GM21447 (cell line): ENCODE data around the gene RAD52.

Source experiments
- ATAC-seq: cut with Tn5 transposase; IDR thresholded peaks from one replicate; pipeline ENCODE4 v1.9.1; 2021; ENCODE audit not compliant: unreplicated experiment

RAD52 gene

GRCh38 chr12:949453-950191, at the start of gene RAD52:
Gene RAD52, minus strand, starts transcription at chr12:949694. Its CDS starts 16,636 bp downstream, at chr12:933058.
- peak; percentile 85 for ATAC-seq

GRCh38 chr12:998020-998874, 48.8 kb upstream of the RAD52 start:
- ATAC-seq: peak; percentile 86

DNA sequence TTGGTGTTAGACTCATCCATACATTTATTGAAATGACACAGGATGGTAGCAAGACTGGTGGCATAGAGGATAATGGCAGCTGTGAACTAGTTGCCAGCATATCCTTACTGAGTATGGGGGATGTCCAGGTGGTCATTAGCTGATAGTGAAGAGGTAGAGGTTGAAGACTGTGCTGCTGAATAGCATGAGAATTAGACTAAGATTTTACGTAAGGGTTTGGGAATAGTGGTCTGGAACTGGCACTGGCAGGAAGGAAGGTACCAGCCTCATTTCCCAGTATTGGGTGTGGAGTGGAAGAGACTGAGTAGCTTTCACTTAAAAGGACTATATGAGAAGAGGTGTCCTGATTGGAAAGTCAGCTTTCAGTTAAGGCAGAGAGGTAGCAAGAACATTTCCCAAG, 48.0 kb upstream of the RAD52 start:
- no peak for ATAC-seq

- ATAC-seq: no peak
Observed at GRCh38 chr12:996881-997280, 47.4 kb upstream of the RAD52 start.

GRCh38 chr12:992647-993046, 43.2 kb upstream of the RAD52 start:
- no peak for ATAC-seq

DNA sequence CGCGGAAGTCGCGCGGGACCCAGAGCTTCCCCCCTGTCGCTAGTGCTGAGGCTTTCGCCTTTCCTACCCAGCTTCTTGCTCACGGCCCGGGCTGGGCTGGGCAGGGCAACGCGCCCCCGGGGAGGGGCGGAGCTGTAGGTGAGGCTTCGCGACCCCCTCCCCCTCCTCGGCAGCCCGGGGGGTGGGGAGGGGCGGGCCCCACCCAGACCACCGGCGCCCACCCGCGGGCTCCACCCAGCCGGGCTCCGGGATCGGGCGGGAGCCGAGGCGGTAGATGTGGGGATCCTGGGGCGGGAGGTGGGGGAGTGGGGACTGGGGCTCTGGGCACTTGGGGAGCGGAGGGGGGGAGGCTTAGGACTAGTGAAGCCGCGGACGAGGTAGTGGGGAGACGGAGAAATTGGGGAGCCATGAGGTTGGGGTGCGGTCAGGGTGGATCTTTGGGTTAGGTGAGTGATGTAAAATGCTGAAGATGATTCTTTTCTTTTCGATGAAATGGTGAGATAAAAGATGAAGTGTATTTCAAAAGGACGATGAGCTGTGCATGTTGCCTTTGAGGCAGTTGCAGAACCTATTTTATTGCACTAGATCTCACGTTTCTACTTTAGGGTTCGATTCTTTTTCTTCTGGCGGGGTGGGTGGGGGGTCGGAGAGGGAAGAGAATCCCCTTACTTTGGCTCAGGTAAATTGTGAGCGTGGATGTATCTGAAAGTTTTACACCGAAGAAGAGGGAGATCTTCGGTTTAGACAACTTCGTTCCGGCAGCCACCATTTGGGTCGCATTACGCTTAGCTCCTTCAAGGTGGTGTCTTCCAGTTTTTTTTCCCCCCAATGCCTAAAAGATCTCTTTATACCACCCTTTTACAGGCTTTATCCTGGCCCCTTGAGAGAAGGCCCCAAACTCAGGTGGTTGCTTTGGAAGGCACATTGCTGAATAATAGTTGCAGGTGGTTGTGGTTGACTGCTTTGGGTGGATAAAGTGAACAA, 42.1 kb upstream of the RAD52 start:
- ATAC-seq: peak; percentile 12

DNA sequence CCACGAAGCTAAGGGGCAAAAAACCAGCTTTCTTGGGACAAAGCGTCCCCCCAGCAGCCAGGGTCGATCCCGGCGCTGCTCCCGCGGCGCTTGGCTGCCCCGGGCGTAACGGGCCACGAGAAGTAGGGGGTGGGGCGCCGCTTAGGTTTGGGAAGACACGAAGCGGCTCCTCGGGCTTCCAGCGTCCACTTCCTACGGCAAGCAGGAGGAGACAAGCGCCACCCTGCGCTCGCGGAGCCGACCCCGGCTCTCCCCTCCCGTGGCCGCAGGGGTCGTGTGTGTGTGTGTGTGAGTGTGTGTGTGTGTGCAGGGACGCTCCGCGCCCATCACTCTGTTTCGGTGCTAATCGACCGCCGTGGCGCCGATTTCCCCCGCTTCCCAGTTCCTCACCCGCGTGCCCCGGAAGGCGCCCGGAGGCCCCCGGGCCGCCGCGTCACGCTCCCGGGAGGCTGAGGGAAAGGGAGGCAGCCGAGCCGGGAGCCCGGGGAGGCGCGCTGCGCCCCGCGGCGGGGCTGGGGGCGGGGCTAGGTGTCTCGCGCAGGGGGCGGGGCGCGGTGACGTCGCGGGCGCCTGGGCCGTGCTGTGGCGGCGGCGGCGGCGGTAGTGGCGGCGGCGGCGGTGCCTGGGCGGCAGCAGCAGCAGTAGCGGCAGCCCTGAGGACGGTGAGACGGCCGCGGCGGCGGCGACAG, 41.3 kb upstream of the RAD52 start, which contains the start of gene ERC1:
Gene ERC1 (plus strand): TSS at position 563 of the 689 bp plus-strand sequence. CDS start 36,681 bp downstream, outside the sequence.
- peak; percentile 77 for ATAC-seq

GRCh38 chr12:989751-990660, 40.5 kb upstream of the RAD52 start:
- peak; percentile 8 for ATAC-seq

GRCh38 chr12:989051-989450, 39.6 kb upstream of the RAD52 start:
- ATAC-seq: no peak

DNA sequence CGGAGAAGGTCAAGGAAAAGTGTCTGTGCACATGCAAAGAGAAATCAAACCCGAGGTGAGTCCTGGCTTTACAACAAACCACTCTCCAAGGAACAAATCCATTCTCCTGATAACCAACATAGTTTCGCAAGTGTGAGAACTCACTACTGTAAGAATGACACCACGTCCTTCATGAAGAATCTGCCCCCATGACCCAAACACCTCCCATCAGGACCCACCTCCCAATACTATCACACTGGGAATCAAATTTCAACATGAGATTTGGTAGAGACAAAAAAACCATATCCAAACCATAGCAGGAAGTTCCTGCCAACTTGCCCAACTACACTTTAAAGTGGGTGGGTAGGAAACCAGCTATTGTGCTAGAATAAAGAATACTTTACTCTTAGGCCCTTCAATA, 39.2 kb upstream of the RAD52 start:
- no peak for ATAC-seq

- no peak for ATAC-seq
Observed at GRCh38 chr12:981961-982360, 32.5 kb upstream of the RAD52 start.

GRCh38 chr12:981176-981828, 31.8 kb upstream of the RAD52 start:
- ATAC-seq: no peak

DNA sequence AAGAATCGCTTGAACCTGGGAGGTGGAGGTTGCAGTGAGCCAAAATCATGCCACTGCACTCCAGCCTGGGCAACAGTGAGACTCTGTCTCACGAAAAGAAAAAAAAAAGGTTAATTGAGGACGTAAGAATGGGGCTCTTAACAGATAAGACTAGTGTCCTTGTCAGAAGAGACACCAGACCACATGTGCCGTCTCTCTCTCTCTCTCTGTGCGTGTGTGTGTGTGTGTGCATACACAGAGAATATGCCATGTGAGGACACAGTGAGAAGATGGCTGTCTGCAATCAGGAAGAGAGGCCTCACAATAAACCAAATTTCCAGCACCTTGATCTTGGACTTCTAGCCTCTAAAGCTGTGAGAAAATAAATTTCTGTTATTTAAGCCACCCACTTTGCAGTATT, 29.9 kb upstream of the RAD52 start:
- no peak for ATAC-seq

DNA sequence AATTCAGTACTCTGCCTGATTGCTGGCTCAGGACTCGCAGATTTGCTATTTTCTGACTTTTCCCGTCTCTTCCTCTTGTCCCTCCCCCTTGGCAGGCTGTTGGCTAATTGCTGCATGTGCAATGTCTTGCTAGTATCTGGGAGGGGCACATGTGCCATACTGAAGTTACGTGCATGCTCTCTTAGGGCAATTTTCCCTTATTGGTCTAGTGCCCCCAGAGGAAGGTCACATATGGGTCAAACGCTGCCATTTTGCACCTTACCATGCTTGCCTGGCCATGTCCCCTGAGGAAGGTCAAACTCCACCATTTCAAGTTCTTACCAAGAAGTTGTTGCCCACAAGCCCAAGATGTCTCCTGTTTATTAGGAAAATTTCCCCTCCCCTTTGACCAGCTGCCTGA, 27.7 kb upstream of the RAD52 start:
- ATAC-seq: no peak

DNA sequence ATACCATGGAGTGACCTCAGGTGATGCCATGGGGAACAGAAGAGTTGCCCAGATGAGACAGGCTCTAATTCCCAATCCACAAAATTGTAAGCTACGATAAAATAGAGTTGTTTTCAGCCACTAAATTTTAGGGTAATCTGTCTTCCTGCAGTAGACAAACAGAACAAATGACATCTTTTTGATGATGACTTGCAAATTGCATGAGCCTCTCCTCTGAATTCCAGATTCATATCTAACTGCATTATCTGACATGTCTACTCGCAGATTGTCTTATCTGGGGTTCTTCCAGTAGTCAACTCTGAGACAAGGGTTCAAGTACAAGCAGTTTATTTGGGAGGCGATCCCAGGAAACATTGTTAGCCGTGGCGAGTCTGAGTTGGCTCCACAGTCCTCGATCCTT, 27.1 kb upstream of the RAD52 start:
- ATAC-seq: no peak

DNA sequence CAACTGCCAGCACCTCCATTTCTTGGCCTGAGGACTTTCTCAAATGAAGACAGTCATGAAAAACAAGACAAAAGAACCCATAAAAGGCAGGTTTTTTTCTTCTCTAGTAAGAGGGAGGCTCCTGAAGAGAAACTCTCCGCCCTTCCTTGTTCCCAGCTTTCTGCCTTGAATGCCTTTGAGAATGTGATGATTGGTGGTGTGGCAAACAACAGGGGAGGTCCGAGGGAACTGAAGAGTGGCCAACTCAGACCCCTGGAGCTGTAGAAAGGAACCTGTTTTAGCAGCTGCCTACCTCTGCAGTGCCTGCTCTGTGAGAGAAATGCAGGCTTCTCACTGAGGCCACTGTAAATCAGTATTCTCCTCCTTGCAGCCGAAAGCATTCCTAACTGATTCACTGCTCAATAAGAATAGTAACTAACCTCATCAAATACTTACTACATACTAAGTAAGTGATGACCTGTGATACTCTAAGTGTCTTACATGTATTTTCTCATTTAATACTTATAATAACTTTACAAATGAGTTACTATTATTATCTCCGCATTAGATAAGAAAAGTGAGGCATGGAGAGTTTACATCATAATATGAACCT, 24.9 kb upstream of the RAD52 start:
- no peak for ATAC-seq

- no peak for ATAC-seq
Observed at GRCh38 chr12:971991-972390, 22.5 kb upstream of the RAD52 start.

GRCh38 chr12:969821-970220, 20.3 kb upstream of the RAD52 start:
- no peak for ATAC-seq
